ENCODE measurements around the gene CCL16. TPM values are rescaled to one million over a fixed set of nuclear protein-coding genes. Genes with fewer than 3 reads are reported as not detected.

The CCL16 gene
- 1 to 10 TPM in 1 of 4 donors, under 1 TPM in 1, not detected in 2; 0.34 to 2.6 TPM for total RNA-seq

GRCh38 chr17:35981246-35981645 lies at the start of gene CCL16:
Gene CCL16, minus strand, starts transcription at chr17:35981497. Its CDS starts 77 bp downstream, at chr17:35981420.
- TF ChIP-seq CTCF (IDR thresholded peaks at IDR 0.05; ENCODE audit: low read depth), result no peak

- TF ChIP-seq CTCF (IDR thresholded peaks at IDR 0.05; ENCODE audit: low read depth), result no peak
Observed at GRCh38 chr17:36030956-36031355, 49.7 kb upstream of the CCL16 start.

- no peak for TF ChIP-seq CTCF (IDR thresholded peaks at IDR 0.05; ENCODE audit: low read depth)
Observed at GRCh38 chr17:36027761-36028160, 46.5 kb upstream of the CCL16 start.

- no peak for TF ChIP-seq CTCF (IDR thresholded peaks at IDR 0.05; ENCODE audit: low read depth)
Observed at GRCh38 chr17:36024106-36024869, 43.0 kb upstream of the CCL16 start.

GRCh38 chr17:36019423-36019822 lies 38.1 kb upstream of the CCL16 start:
- TF ChIP-seq CTCF (IDR thresholded peaks at IDR 0.05; ENCODE audit: low read depth), result no peak

GRCh38 chr17:36017799-36018198 lies 36.5 kb upstream of the CCL16 start, which contains the start of gene CCL23:
Gene CCL23, minus strand, starts transcription at chr17:36017972. Its CDS starts 75 bp downstream, at chr17:36017897.
- TF ChIP-seq CTCF (IDR thresholded peaks at IDR 0.05; ENCODE audit: low read depth), result no peak

GRCh38 chr17:36016555-36016954 lies 35.3 kb upstream of the CCL16 start:
- TF ChIP-seq CTCF (IDR thresholded peaks at IDR 0.05; ENCODE audit: low read depth), result no peak
